SKM-1 treated with dmso at 0.1 percent for 144 hours (cell line): Measurements from ENCODE around the gene DHRS7B.
"Not testable (repeated sequence)": the region's sequence is repeated elsewhere in the genome, so short reads cannot be mapped to it uniquely, and the experiment has no call there.

Experiments
- DNase-seq: peaks from one replicate; lab custom pipeline; 2025; ENCODE audit not compliant: unreplicated experiment; lab: John Stamatoyannopoulos, UW

DHRS7B gene

GRCh38 chr17:21107067-21107650 is 19.6 kb upstream of the DHRS7B start:
- not testable (repeated sequence) for DNase-seq

- DNase-seq = no peak
Observed at GRCh38 chr17:21108651-21109050, 18.1 kb upstream of the DHRS7B start.

GRCh38 chr17:21113049-21113690 is 13.6 kb upstream of the DHRS7B start:
- peak; percentile 50 for DNase-seq

- peak; percentile 19 for DNase-seq
Observed at GRCh38 chr17:21113716-21114115, 13.0 kb upstream of the DHRS7B start.

GRCh38 chr17:21114791-21115190 is 12.0 kb upstream of the DHRS7B start:
- DNase-seq = not testable (repeated sequence)

- peak; percentile 45 for DNase-seq
Observed at GRCh38 chr17:21119247-21119918, 7.4 kb upstream of the DHRS7B start.

GRCh38 chr17:21119919-21120249 is 6.9 kb upstream of the DHRS7B start:
- no peak for DNase-seq

GRCh38 chr17:21124086-21124485 is 2.7 kb upstream of the DHRS7B start:
- peak; percentile 49 for DNase-seq

- DNase-seq = not testable (repeated sequence)
Observed at GRCh38 chr17:21124517-21124916, 2.2 kb upstream of the DHRS7B start.

GRCh38 chr17:21125862-21126261 is 902 bp upstream of the DHRS7B start:
- DNase-seq = peak; percentile 26

- no peak for DNase-seq
Observed at GRCh38 chr17:21127509-21128077, 829 bp downstream of the DHRS7B start.

GRCh38 chr17:21129023-21129681 is 2.4 kb downstream of the DHRS7B start:
- no peak for DNase-seq

- no peak for DNase-seq
Observed at GRCh38 chr17:21131137-21131536, 4.4 kb downstream of the DHRS7B start.

GRCh38 chr17:21132428-21132827 is 5.7 kb downstream of the DHRS7B start:
- peak; percentile 14 for DNase-seq

- DNase-seq = no peak
Observed at GRCh38 chr17:21134559-21134958, 7.8 kb downstream of the DHRS7B start.

GRCh38 chr17:21140911-21141310 is 14.1 kb downstream of the DHRS7B start:
- DNase-seq = no peak

GRCh38 chr17:21141331-21141730 is 14.6 kb downstream of the DHRS7B start:
- DNase-seq = no peak

- DNase-seq = not testable (repeated sequence)
Observed at GRCh38 chr17:21142065-21142464, 15.3 kb downstream of the DHRS7B start.

GRCh38 chr17:21143695-21144094 is 16.9 kb downstream of the DHRS7B start:
- no peak for DNase-seq

GRCh38 chr17:21144299-21144698 is 17.5 kb downstream of the DHRS7B start:
- not testable (repeated sequence) for DNase-seq

- DNase-seq = peak; percentile 91
Observed at GRCh38 chr17:21146362-21147015, 19.7 kb downstream of the DHRS7B start.
